ENCODE results near the gene BMF.

BMF gene

GRCh38 chr15:40048211-40048792 lies 60.4 kb downstream of the BMF start:
- no peak for DNase-seq (ENCODE audit: low read depth)

- DNase-seq (ENCODE audit: low read depth): peak; percentile 18
Observed at GRCh38 chr15:40047415-40048210, 61.1 kb downstream of the BMF start.

- peak; percentile 34 for DNase-seq (ENCODE audit: low read depth)
Observed at GRCh38 chr15:40046721-40047414, 61.8 kb downstream of the BMF start.

- no peak for DNase-seq (ENCODE audit: low read depth)
Observed at GRCh38 chr15:40045572-40046217, 63.0 kb downstream of the BMF start.

- DNase-seq (ENCODE audit: low read depth): no peak
Observed at GRCh38 chr15:40044717-40045571, 63.7 kb downstream of the BMF start.

GRCh38 chr15:40043927-40044716 lies 64.6 kb downstream of the BMF start:
- no peak for DNase-seq (ENCODE audit: low read depth)

GRCh38 chr15:40042791-40043320 lies 65.8 kb downstream of the BMF start:
- DNase-seq (ENCODE audit: low read depth): no peak

GRCh38 chr15:40040770-40041169 lies 67.9 kb downstream of the BMF start:
- DNase-seq (ENCODE audit: low read depth): no peak

GRCh38 chr15:40040293-40040635 lies 68.4 kb downstream of the BMF start:
- DNase-seq (ENCODE audit: low read depth): no peak

- no peak for DNase-seq (ENCODE audit: low read depth)
Observed at GRCh38 chr15:40038638-40039543, 69.8 kb downstream of the BMF start, which contains the start of gene SRP14. Gene SRP14 (minus strand): TSS chr15:40039181. CDS start chr15:40039116, 65 bp downstream.

GRCh38 chr15:40038275-40038637 lies 70.4 kb downstream of the BMF start:
- DNase-seq (ENCODE audit: low read depth): no peak
